ENCODE measurements around the gene TMEM45B. TPM values are rescaled to one million over a fixed set of nuclear protein-coding genes. Genes with fewer than 3 reads are reported as not detected.
"Not testable (repeated sequence)": the region's sequence is repeated elsewhere in the genome, so short reads cannot be mapped to it uniquely, and the experiment has no call there.

TMEM45B gene
- total RNA-seq, 1 donor from 2014 or later, result 16.4 TPM

GRCh38 chr11:129814244-129815014, 1.2 kb upstream of the TMEM45B start:
- DNase-seq (no peak), ATAC-seq (no peak)
- no peaks in the 10 kb centered on the region for H3K9me3 ChIP-seq
- H3K4me1 ChIP-seq, result no peaks in the 10 kb centered on the region
- no peaks in the 10 kb centered on the region for H3K27me3 ChIP-seq
- H3K36me3 ChIP-seq, result no peaks in the 10 kb centered on the region
- H3K4me3 ChIP-seq, result no peak overlapping the region
- H3K27ac ChIP-seq, result no peak overlapping the region
- intact Hi-C loops (cut with DNase I), result no loop called here
- TF ChIP-seq, protein P1, sequence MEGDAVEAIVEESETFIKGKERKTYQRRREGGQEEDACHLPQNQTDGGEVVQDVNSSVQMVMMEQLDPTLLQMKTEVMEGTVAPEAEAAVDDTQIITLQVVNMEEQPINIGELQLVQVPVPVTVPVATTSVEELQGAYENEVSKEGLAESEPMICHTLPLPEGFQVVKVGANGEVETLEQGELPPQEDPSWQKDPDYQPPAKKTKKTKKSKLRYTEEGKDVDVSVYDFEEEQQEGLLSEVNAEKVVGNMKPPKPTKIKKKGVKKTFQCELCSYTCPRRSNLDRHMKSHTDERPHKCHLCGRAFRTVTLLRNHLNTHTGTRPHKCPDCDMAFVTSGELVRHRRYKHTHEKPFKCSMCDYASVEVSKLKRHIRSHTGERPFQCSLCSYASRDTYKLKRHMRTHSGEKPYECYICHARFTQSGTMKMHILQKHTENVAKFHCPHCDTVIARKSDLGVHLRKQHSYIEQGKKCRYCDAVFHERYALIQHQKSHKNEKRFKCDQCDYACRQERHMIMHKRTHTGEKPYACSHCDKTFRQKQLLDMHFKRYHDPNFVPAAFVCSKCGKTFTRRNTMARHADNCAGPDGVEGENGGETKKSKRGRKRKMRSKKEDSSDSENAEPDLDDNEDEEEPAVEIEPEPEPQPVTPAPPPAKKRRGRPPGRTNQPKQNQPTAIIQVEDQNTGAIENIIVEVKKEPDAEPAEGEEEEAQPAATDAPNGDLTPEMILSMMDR (IDR thresholded peaks at IDR 0.05), result no peak

DNA sequence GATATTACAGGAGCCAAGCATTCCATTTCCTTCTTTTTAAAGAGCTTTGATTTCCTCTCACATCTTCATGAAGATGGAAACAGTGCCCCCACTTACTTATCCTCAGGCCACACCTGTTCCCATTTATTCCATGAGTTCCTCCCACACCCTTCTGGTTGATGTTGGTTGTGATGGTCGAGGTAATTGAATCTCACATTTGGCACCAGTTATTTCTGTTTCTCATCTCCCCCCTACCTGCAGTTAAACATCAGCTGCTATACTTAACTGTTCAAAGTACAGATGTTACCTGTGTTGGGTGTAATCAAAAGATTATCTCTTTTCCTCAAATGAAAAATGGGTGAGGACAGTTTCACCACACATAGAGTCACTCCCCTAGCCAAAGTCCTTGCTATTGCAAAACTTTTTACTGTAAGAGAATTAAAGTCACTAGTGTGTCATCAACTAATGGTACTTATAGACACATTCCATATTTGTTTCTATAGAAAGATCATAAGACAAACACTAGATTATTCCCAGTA, 1.9 kb downstream of the TMEM45B start:
- Histone ChIP-seq H3K36me3 (no peaks in the 10 kb centered on the region), H3K9me3 (no peaks in the 10 kb centered on the region), H3K4me1 (no peaks in the 10 kb centered on the region), H3K4me3 (no peak overlapping the region), H3K27me3 (no peaks in the 10 kb centered on the region), H3K27ac (no peak overlapping the region)
- intact Hi-C loops (cut with DNase I), result no loop called here
- no peak for DNase-seq
- no peak for ATAC-seq
- TF ChIP-seq, protein P1 (IDR thresholded peaks at IDR 0.05), result no peak

- intact Hi-C loops (cut with DNase I), result not testable (repeated sequence)
These were observed 2.6 kb downstream of the TMEM45B start for GRCh38 chr11:129818236-129818635.

DNA sequence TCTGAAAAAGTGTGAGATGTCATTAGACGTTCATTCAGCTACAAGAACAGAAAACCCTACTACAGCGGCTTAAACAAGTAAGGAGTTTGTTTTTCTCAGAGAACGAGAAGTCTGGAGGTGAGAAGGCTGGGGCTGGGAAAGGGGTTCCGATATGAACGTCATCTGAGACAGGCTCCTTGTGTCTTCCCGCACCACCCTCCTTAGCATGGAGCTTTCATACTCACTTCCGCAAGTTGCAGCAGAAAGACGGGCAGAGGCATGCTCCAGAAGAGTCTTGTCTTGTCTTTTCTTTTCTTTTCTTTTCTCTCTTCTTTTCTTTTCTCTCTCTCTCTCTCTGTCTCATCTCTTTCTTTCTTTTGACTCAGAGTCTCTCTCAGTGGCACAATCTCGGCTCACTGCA, 3.6 kb downstream of the TMEM45B start:
- H3K36me3 ChIP-seq, result no peaks in the 10 kb centered on the region
- intact Hi-C loops (cut with DNase I), result no loop called here
- H3K27ac ChIP-seq, result no peak overlapping the region
- H3K9me3 ChIP-seq, result no peaks in the 10 kb centered on the region
- ATAC-seq (no peak), DNase-seq (no peak)
- TF ChIP-seq, protein P1 (IDR thresholded peaks at IDR 0.05), result no peak
- H3K4me3 ChIP-seq, result no peak overlapping the region
- no peaks in the 10 kb centered on the region for H3K4me1 ChIP-seq
- H3K27me3 ChIP-seq, result no peaks in the 10 kb centered on the region

More at GRCh38 chr11:129818236-129818635, 2.6 kb downstream of the TMEM45B start:
- not testable (repeated sequence) for H3K9me3 ChIP-seq, ATAC-seq, H3K4me3 ChIP-seq, H3K4me1 ChIP-seq, DNase-seq, H3K27me3 ChIP-seq, H3K27ac ChIP-seq, H3K36me3 ChIP-seq

DNA sequence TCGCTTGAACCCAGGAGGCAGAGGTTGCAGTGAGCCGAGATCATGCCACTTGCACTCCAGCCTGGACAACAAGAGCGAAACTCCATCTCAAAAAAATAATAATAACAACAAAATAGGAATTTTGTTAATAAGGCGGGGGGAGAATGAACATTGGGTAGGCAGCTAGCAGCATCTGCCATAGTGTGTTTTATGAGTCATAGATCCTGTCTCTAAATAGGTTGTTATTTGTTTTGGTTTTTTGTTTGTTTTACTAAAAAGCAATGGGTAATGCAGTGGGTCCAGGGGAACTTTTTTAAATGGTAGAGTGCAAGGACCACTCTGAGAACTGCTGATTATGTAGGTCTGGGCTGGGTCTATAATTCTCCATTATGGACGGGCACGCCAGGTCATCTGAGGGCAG, 4.6 kb downstream of the TMEM45B start:
- ATAC-seq; intact Hi-C loops (cut with DNase I); H3K27me3 ChIP-seq; H3K4me3 ChIP-seq; H3K9me3 ChIP-seq; H3K27ac ChIP-seq; H3K4me1 ChIP-seq; DNase-seq; H3K36me3 ChIP-seq: not testable (repeated sequence)

DNA sequence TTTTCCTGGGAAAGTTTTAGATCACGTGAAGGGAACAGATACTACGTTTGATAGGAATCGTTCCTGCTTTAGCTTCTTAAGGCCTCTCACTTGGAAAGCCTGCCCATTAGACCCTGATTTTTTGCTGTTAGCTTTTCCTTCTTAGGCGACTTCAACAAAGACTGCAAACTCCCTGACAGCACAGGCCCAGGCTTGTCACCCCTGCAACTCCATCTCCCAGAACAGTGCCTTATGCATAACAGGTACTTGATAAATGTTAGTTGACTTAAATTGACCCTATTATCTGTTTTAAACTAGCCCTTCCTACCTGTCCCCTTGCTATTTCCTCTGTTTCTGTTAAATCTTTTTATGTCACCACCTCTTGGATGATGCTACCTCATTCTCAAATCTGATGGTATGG, 7.6 kb downstream of the TMEM45B start:
- H3K4me1 ChIP-seq, result not testable (repeated sequence)

DNA sequence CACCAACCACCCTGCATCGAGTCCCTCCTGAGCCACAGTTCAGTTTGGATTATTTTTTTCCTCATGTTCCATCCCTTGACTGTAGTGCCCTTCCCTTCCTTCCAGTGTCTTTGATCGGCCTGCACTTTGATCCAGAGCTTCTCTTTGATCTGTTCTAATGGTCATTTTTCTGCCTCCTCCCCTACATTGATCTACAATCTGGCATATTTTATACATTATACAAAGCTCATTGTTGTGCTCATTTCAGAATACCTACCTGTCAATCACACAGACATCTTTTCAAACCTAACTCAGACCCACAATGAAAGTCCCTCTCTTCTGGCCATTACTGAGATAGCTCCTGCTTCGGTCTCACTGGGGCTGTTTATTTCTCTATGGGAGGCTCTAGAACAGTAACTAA, 8.2 kb downstream of the TMEM45B start:
- DNase-seq; H3K4me1 ChIP-seq; H3K9me3 ChIP-seq; H3K27ac ChIP-seq; H3K36me3 ChIP-seq; H3K4me3 ChIP-seq; intact Hi-C loops (cut with DNase I); ATAC-seq; H3K27me3 ChIP-seq: not testable (repeated sequence)

More for the DNA sequence above, 7.6 kb downstream of the TMEM45B start:
- ATAC-seq; DNase-seq; H3K9me3 ChIP-seq; intact Hi-C loops (cut with DNase I); H3K27me3 ChIP-seq; H3K36me3 ChIP-seq; H3K27ac ChIP-seq; H3K4me3 ChIP-seq: not testable (repeated sequence)
